ENCODE data around the gene CHCHD3. TPM values are rescaled to one million over a fixed set of nuclear protein-coding genes. Genes with fewer than 3 reads are reported as not detected.

The CHCHD3 gene
- total RNA-seq, 4 donors from 2014 or later = 27.9 to 39.0 (median 34.5) TPM

- 77 to 85% methylated on average over 2 of the region's 2 CpGs for WGBS, 2 donors
- DNase-seq (ENCODE audit: low spot score in 2 of 2) = no peak
- TF ChIP-seq, protein P1, sequence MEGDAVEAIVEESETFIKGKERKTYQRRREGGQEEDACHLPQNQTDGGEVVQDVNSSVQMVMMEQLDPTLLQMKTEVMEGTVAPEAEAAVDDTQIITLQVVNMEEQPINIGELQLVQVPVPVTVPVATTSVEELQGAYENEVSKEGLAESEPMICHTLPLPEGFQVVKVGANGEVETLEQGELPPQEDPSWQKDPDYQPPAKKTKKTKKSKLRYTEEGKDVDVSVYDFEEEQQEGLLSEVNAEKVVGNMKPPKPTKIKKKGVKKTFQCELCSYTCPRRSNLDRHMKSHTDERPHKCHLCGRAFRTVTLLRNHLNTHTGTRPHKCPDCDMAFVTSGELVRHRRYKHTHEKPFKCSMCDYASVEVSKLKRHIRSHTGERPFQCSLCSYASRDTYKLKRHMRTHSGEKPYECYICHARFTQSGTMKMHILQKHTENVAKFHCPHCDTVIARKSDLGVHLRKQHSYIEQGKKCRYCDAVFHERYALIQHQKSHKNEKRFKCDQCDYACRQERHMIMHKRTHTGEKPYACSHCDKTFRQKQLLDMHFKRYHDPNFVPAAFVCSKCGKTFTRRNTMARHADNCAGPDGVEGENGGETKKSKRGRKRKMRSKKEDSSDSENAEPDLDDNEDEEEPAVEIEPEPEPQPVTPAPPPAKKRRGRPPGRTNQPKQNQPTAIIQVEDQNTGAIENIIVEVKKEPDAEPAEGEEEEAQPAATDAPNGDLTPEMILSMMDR (IDR thresholded peaks at IDR 0.05) = no peak
- no peak for TF ChIP-seq POLR2A (IDR thresholded peaks at IDR 0.05)
- intact Hi-C loops (cut with DNase I; ENCODE audit: low total_unique reads) = no loop called here
- no peak overlapping the region for H3K4me3 ChIP-seq (ENCODE audit: low read depth, poor library complexity, severe bottlenecking)
Observed at GRCh38 chr7:132760244-132760623, 321.7 kb downstream of the CHCHD3 start.

DNA sequence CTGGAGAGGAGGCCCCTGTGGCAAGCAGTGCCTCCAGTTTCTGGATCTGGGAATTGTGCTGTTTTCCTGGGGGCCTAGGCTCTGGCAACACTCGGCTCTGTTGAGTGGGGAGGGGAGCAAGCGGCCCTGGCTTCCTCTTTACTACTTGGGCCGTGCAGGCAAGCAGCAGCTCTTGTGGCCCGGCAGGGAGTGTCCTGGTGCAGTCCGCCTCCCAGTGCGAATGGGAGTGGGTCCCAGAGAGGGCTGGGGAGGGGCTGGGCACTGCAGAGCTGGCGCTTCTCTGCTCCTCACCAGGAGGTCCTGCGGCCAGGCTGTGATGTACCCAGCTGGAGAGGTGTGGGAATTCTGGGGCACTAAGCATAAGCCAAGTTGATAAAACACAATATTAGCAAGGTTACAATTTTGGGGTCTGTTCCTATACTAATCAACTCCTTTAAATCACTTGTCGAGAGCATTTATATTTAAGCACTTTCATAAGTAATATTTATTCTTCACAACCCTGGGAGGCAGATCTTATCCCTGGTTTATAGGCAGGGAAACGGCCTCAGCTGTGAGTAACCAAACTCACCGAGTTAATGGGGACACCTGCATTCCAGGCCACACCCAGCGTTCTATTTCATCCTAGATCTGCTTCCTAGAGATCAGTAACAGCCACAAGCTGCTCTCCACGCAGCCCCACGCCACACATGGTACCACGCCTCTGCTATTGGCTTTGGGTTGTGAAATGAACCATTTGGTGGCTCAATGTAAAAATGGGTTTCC is 322.2 kb downstream of the CHCHD3 start:
- TF ChIP-seq, protein P1 (IDR thresholded peaks at IDR 0.05) = no peak
- TF ChIP-seq POLR2A (IDR thresholded peaks at IDR 0.05) = no peak
- intact Hi-C loops (cut with DNase I; ENCODE audit: low total_unique reads) = no loop called here
- no peak for DNase-seq (ENCODE audit: low spot score in 2 of 2)
- no peak overlapping the region for H3K4me3 ChIP-seq (ENCODE audit: low read depth, poor library complexity, severe bottlenecking)
- 67 to 70% methylated on average over 12 to 15 of the region's 15 CpGs for WGBS, 2 donors

DNA sequence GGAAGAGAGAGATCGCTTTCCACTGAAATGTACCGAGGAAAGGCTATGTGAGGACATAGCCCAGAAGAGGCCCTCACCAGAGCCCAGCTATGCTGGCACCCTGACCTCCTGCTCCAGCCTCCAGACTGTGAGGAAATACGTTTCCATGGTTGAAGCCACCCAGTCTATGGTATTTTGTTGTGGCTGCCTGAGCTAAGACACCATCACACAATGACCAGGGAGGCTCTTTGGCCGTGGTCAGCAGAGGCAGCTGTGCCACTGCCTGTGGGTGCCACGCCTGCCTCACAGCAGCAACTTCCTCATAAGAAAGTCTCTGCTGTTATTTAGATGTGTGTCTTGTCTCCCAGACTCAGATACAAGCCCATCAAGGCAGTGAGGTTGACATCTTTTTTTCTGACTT is 322.9 kb downstream of the CHCHD3 start:
- no peak for DNase-seq (ENCODE audit: low spot score in 2 of 2)
- TF ChIP-seq, protein P1 (IDR thresholded peaks at IDR 0.05) = no peak
- TF ChIP-seq POLR2A (IDR thresholded peaks at IDR 0.05) = no peak
- no peak overlapping the region for H3K4me3 ChIP-seq (ENCODE audit: low read depth, poor library complexity, severe bottlenecking)
- 83 to 86% methylated on average over 5 of the region's 5 CpGs for WGBS, 2 donors
- intact Hi-C loops (cut with DNase I; ENCODE audit: low total_unique reads) = no loop called here

DNA sequence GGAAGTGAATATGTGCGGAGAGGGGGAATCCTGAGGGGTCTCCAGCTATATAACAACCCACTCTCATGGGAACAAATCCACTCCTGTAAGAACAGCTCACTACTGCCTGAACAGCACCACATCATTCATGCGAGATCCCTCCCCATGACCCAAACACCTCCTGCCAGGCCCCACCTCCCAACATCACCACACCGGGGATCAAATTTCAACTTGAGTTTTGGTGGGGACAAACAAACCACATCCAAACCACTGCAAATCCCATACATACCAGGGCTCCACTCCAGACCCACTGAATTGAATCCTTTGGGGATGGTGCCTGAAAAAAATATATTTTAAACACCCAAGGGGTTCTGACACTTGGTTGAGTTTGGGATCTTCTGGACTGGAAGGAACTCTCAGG is 324.1 kb downstream of the CHCHD3 start:
- intact Hi-C loops (cut with DNase I; ENCODE audit: low total_unique reads) = no loop called here
- DNase-seq (ENCODE audit: low spot score in 2 of 2) = no peak
- 78 to 82% methylated on average over 3 of the region's 3 CpGs for WGBS, 2 donors
- H3K4me3 ChIP-seq (ENCODE audit: low read depth, poor library complexity, severe bottlenecking) = no peak overlapping the region
- TF ChIP-seq POLR2A (IDR thresholded peaks at IDR 0.05) = no peak
- TF ChIP-seq, protein P1 (IDR thresholded peaks at IDR 0.05) = no peak

- no peak for TF ChIP-seq POLR2A (IDR thresholded peaks at IDR 0.05)
- TF ChIP-seq, protein P1 (IDR thresholded peaks at IDR 0.05) = no peak
- intact Hi-C loops (cut with DNase I; ENCODE audit: low total_unique reads) = no loop called here
- H3K4me3 ChIP-seq (ENCODE audit: low read depth, poor library complexity, severe bottlenecking) = no peak overlapping the region
- 80% methylated on average over 5 of the region's 5 CpGs for WGBS, 2 donors
- DNase-seq (ENCODE audit: low spot score in 2 of 2) = no peak
Observed at GRCh38 chr7:132756484-132756990, 325.4 kb downstream of the CHCHD3 start.

All from lower leg skin (tissue), 4 donors.